Mucosa of gallbladder (tissue), 1 donor: Measurements from ENCODE around the gene DSG2. TPM values are rescaled to one million over a fixed set of nuclear protein-coding genes. Genes with fewer than 3 reads are reported as not detected.
"Not testable (repeated sequence)": the region's sequence is repeated elsewhere in the genome, so short reads cannot be mapped to it uniquely, and the experiment has no call there.

Experiments used
- DNase-seq: peaks from one replicate; pipeline ENCODE4 v3.0.0-alpha.2; 2020; ENCODE audit warnings: low spot score
- total RNA-seq: library from RNA; stranded (reverse); gene quantifications from one replicate; pipeline ENCODE4 v1.2.1, GENCODE V29; 2021
- donor health status: DM: no; HTN: no; CAD: no.

Gene DSG2
- total RNA-seq, result 103 TPM

DNA sequence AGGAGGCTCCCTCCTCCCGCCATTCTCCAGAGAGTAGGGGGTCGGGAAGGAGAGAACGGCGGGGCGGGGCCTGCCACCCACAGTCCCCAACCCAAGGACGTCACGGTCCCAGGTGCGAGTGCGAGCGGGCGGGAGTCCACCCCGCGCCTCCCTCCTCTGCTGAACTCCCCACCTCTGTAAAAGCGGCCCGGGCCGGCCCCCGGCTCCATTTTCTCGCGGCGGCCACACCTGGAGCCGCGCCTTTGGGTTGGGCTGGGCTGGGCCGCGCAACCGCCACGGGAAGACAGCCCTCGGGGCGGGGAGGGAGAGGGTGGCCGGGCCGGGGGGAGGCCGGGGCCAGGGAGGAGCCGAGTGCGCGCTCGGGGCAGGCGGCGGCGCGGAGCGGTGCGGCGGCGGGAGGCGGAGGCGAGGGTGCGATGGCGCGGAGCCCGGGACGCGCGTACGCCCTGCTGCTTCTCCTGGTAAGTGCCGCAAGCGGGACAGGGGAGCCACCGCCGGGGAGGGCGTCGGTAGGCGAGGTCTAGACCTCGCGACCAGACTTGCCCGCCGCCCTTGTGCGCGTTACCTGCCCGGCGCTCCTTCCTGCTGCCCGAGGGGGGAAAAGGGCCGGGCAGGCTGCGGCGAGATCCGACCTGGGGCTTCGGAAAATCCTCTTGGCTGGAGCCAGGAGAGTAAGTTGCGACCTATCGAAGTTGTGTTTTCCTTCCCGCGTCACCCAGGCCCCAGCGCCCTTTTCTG, at the start of gene DSG2:
TSS of gene DSG2 (plus strand) at position 342 of the 738 bp plus-strand sequence. CDS start at position 417, 75 bp downstream.
- DNase-seq, result peak; percentile 72

DNA sequence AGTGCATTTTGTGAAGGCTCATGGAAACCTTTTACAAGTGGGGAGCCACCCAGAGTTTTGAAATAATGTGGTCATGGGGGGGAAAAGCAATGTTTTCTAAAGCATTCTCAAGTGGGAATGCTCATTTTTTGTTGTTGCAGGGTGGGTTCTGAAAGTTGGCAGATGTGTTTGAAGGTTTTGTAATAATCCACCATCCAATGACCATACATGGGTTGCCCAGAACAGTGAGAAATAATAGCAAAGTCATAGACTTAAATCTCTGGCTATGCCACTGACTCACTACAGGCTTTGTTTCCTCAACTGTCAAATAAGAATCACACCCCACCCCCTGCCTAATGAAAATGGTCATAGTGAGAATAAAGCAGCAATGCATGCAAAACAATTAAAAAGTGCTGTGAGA, 47.6 kb upstream of the DSG2 start:
- DNase-seq, result no peak

DNA sequence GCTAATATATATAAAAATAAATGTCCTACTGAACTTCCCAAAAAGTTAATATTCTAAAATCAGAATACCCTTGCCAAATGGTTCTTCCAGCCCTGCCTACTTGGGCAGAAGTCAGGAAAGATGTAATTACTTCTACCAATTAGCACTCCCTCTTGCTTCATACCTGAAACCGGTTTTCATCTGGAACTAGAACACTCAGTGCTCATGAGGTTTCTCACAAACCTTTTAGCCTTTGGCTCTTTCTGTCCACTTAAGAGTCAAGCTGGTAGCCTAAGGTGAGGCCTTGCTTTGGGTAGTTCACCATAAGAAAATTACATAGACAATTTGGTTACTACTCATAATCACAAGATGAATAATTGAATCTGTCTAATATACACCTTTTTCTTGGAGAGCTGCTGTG, 46.4 kb upstream of the DSG2 start:
- DNase-seq, result no peak

DNA sequence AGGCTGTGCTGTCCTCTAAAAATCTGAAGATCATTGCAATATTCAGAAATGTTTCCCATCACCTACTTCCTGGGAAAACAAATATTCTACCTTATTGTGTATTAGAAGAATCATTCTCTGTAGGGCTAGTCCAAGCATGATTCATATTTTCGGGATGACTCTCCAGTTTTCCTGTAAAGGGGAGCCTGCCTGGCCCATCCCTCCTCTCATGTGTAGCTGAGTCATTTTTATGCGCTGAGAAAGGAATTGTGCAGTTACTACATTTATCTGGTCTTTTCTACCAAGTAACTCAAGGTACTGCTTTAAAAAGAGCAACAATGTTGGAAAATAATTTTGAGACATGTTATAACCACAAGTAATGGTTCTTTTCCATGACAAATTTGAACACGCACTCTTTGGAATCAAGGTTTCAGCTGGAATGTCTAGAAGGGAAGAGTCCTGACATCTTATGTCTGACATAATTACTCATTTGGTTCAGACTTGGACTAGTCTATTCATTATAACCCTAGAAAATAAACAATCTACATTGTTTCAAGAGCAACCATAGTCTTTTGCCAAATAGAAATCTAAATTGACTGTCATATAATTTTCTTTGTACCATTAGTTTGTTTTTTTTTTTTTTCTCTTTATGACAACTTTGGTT, 43.8 kb upstream of the DSG2 start:
- no peak for DNase-seq

DNA sequence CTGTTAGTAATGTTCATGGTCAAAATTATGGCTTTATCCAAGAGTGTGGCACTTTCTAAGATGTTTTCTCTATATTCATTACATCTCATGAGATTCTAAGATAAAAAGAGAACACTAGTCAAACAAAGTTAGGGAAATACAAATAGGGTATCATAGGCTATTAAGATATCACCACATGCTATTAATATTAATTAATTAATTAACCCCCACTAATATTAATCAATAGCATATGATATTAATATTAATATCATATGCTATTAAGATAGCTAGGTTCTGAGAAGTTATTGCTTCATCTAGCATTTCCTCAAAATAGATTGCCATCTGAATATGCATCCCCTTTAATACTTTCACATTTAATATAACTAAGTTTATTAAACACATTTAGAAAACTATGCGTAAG, 28.3 kb upstream of the DSG2 start:
- DNase-seq, result no peak

DNA sequence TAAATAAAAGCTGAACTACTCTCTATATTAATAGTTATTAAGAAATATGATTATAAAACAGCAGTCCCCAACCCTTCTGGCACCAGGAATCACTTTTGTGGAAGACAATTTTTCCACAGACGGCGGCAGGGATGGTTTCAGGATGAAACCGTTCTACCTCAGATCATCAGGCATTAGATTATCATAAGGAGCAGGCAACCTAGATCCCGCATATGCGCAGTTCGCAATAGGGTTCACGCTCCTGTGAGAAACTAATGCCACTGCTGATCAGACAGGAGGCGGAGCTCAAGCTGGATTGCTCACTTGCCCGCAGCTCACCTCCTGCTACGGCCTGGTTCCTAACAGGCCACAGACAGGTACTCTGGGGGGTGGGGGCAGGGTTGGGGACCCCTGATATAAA, 19.3 kb upstream of the DSG2 start:
- no peak for DNase-seq

DNA sequence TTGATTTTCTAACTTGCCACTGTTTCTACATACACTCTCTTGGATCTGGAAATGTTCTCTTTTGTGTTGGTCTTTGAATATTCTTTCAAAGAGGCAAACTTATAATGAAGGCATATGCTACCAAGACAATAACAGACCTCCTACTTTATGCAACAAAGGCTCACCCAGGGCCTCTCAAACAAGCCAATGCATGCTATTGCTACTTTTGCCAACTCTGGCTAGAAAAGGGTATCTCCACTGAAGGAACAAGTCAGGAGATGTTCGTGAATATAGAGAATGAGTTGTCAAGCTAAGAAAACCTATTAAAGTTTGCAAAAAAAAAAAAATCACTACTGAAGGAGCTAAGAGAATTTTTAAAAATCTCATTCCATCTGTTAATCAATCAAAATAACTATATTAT, 15.9 kb upstream of the DSG2 start:
- DNase-seq, result no peak

DNA sequence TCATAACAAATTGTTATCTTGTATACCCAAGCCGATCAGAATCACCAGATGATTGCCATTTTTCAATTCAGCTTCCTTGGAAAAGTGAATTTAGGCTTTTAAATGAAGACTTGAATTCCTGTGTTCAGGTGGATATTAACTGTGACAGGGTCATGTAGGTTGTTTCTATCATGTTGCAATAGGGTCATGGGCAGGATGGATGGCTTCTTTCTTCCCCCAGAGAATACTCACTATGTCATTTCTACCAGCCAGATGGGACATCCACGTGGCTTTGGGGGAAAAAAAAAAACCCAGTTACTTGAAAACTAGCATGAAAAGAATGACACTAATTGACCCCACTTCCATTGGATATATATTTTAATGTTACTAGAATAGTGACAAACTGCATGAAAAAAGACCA, 14.6 kb upstream of the DSG2 start:
- no peak for DNase-seq

DNA sequence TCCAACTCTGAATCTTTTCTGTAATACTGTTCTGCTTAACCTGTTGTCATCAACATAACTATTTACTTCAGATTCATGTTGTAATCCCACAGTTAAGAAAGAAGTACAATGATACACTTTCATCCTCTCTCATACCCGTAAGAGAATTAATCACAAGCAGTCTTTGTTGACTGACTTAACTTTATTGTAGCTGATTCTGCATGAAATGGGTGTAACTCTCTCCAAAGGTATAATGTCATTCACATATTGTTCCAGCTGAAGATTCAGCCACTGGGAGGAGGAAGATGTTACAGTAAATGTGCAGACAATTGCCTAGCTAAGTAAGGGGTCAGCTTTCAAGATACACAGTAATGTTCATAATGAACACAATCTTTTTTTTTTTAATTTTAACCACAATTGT, 13.5 kb upstream of the DSG2 start:
- DNase-seq, result no peak

DNA sequence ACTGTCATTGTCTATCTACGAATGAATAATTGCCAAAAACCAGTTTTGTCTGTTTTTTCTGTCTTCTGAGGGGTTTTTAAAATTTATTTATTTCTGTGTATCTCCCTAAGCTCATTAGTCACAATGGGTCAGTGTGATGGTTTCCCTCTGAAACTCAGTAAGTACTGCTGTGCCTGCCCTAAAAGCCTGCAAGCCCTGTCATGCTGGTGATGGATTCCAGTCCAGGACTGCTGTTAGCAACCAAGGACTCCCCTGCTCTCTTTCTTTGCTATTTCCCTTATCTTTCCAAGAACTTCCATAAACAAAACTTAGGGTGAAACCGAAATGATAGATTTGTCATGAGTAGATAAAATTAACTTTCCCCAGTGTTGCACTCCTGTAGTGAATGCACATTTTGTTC, 11.8 kb upstream of the DSG2 start:
- DNase-seq, result no peak

DNA sequence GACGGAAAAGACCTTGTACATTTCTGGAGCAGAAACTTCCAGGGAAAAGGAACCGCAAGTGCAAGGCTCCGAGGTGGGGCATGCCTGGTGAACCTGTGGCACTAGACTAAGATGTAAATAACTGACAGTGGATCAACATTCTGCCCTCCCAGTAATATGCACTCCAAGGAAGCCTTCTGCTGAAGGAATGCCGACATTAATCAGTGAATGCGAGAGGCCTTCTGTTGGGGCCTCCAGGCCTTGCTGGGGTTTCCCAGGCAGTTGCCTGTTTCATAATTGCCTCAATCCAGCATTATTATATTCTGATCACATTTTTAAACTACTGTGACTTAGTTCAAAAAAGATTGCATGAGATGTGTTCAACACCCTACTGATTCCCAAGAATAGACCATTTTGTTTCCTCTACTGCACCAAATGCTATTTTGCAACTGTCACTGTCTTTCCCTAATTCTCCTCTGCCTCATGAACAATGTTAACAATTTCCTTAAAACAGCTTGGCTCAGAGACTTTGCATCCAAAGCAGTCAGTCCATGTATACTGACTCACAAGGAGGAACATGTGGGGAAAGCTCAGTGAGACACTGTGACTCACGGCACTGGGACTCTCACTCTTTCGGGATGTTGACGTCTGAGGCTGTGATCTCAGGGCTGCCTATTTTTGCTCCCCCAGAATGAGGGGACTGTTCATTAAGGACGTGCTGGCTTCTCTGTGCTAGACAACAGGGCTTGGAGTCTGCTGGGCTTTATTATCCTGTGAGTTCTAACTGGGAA, 10.5 kb upstream of the DSG2 start:
- no peak for DNase-seq

DNA sequence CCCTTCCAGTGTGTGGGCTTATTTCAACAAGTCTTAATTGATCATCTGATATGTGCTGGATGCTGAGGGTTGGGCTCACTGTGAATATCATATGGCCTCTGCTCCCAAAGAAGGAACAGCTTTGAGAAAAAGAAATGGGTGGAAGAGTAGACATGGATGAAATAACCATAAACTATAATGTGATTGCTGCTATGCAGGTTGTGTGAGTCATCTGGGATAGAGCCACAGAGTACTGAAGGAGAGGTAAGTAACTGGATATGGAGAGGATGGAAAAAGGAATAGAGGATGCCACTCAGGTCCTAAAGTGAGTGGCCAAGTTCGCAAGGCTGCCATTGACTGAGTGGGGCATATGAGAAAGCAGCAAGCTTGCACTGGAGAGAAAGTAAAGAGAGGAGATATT, 8.7 kb upstream of the DSG2 start:
- DNase-seq, result no peak

DNA sequence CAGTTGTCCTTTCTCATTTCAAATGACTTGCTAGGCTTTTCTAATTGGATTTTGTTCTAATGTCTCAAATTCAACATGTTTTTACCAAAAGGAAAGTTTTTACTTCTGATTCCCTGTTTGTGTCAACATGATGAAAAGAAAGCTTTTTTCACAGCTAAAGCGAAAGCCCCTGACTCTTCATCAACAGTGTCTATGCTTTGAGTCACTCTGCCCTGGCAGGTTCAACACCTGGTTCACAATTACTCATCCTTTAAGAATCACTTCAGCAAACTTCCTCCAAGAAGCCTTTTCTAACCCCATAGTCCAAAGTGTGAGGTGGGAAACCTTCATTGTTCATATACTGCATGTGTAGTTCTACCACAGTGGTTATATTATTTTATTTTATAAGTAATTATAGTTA, 7.6 kb upstream of the DSG2 start:
- DNase-seq, result peak; percentile 33

DNA sequence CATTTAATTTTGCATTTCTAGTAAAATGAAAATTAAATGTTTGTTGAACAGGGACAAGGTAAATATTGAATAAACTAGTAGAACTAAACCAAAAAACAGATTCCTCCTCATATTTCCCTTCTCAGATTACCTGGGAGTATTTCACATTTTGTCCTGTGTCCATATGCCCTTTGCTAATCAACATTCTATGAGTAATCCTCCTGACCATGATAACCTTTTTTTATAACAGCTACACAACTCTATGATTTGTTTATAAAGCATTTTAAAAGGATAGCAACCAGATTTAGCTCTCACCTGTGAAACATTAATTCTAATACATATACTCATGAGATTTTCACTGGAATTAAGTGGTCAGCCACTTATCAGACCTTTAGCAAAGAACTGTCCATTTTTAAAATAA, 7.1 kb upstream of the DSG2 start:
- DNase-seq, result no peak

DNA sequence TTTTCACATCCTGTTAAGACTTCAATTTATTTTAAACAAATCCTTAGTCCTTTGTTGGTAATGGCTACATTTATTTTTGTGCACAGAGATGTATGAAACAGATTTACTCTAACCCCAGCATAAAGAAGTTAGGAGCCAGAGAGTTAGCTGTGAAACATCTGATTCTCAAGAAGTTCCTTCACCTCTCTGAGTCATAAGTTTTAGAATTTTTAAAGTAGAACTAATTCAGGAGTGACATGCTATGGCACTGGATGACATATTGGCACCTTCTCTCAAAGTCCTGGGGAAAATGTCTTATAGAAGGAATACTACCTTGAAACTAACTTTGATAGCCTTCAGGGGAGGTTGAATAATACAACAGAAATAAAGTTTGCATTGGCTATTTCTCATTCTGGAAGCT, 6.4 kb upstream of the DSG2 start:
- no peak for DNase-seq

DNA sequence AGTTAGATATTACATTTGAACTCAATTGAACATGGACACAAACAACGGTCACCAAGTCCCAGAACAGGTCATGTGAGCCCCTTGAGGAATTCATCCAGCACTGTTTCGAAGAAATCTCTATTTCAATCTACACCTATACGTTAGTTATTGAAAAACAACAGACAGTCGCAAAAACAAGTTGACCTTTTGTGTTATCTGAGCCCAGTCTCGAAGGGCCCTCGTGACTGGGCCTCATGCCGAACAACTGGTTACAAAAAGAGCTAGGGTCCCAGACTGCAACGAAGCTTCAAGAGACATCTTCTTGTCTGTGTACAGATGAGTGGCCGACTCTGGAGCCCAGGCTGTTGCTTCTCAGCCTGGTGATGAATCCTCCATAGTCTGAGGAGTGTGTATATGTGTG, 5.3 kb upstream of the DSG2 start:
- DNase-seq, result no peak

DNA sequence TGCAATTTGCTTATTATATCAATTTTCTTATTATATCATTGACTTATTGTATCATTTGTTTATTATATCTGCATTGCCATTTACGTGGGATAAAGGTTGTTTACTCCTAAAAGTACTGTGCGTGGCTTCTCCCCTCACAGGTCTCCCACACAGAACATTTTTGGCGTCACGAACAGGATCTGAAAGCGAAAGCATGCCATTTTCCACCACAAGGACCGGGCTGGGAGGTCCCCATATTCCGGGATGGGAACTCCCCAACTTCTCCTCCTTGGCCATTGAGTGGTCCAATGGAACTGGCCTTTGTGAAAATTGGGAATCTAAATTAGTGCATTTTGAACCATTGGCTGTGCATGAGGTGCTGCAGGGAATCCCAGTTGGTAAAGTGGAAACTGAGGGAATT, 4.8 kb upstream of the DSG2 start:
- DNase-seq, result no peak

DNA sequence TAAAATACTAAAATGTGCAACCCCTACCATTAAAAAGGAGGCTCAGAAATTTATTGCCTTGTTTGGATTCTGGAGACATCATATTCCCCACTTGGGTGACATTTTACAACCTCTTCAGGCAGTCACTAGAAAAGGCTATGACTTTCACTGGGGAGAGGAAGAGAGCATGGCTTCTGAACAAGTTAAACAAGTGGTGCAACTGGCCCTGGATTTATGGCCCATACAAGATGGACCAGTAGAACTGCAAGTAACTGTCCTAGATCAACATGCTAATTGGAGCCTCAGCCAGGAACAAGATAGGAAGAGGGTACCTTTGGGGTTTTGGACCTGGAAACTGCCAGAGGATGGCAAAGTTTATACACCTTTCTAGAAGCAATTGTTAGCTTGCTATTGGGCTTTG, 4.0 kb upstream of the DSG2 start:
- no peak for DNase-seq

DNA sequence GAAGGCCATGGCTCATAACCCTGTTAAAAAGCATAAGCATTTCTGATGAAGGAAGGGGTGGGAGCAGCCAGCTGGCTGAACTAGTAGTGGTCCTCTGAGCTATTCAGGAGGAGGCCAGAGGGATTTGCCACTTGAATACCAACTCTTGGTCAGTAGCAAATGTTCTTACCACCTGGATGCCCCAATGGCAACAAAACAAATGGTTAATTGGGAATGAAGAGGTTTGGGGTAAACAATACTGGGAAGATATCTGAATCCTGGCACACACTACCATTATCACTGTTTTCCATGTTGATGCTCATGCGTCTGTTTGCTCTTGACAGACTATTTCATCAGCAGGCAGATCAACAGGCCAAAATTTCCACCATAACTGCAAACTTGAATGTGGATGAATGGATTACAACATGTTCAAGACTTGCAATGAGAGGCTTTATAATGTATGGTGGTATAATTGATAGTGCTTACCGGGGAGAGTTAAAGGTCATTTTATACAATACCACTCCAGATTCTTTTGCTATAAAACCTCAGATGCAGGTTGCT, 3.2 kb upstream of the DSG2 start:
- not testable (repeated sequence) for DNase-seq

DNA sequence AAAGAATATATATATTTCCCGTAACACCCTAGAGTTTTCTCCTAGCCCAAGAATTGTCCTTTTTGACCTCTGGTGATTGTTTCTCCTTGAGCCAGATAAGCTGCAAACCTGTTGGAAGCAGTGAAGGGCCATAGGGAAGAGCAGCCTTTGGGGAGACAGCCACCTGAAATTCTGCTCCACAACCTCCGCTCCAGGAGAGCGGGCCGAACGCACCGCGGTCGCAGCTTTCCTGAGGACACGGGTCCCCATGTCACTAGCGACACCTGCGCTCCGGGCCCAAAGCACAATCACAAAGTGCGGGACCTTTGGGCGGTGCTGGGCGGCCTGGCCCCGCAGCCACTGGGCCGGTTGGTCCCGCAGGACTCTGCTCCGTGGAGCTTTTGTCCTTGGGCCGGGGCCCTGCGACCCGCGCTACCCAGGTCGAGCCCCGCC, 557 bp upstream of the DSG2 start:
- DNase-seq, result no peak

DNA sequence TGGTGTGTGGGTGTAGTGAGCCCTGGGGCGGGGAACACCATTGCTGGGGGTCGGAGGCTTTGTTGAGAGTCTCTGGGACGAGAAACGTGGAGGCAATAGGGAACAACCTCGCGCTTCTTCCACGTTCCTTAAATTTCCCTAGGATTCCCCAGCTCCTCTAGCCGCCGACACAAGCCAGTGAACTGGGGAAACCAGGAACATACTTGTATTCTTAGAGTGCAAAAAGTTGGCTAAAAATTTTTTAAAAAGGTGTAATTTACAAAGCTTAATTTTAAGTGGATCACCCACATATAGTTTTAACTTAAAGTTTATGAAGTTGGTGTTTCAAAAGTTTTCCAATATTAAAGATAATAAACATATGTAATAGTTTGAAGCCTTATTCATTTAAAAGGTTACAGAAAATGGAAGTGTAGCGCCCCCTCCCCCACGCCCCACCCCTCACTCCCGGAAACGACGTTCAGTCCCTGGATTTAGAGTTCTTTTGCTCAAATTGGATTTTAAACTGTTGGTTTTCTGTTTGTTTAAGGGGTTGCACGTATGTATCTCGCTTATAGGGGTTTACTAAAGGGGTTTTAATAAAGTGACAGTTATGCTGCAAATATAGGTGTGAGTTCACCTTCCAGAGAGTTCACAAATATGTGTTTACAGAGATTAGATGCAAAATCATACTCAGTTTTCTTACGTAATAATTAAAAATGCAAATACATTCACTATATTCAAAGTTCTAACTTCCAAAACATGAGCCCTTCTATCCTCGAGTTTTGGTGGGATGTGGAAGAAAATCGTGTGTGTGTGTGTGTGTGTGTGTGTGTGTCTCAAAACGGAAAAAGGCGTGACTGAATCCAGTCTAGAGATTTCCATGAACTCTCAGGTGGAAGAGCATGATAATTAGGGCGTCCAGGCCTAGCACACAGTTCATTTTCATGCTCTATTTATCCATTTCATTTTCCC, 872 bp downstream of the DSG2 start:
- no peak for DNase-seq
